GM12878 (cell line): ENCODE data around the gene TRPM3. TPM values are rescaled to one million over a fixed set of nuclear protein-coding genes. Genes with fewer than 3 reads are reported as not detected.

Experiments
- ATAC-seq: fragments of 200-7000 bp; cut with Tn5 transposase; 3 replicates; pipeline ENCODE4 v1.9.1; 2020; ENCODE audit warnings: mild to moderate bottlenecking, moderate library complexity
- BruUV-seq: library from RNA; stranded (reverse); fragments of 400-500 nt; replicated peaks from 2 replicates; lab custom pipeline; 2021; lab: Mats Ljungman, UMichigan
- CTCF ChIA-PET: fragments of 300-600 bp; sonication (Branson Sonifier 250); formaldehyde crosslinking; extraction: SDS; loops from one replicate; lab custom pipeline; 2021; ENCODE audit warnings: inconsistent platforms; lab: Yijun Ruan, JAX
- POLR2A ChIA-PET: fragments of 350-600 bp; formaldehyde crosslinking; extraction: SDS; loops from one replicate; lab custom pipeline; 2021; ENCODE audit warnings: inconsistent platforms; lab: Charles Lee
- RAD21 ChIA-PET: fragments of 300-600 bp; sonication (Branson Sonifier 250); formaldehyde crosslinking; loops from one replicate; lab custom pipeline; 2023; ENCODE audit warnings: antibody characterized with exemption; ENCODE audit not compliant: unreplicated experiment; lab: Charles Lee
- SMC1A ChIA-PET: fragments of 300-600 bp; sonication (Branson Sonifier 250); formaldehyde crosslinking; loops from one replicate; lab custom pipeline; 2023; ENCODE audit not compliant: unreplicated experiment, uncharacterized antibody; lab: Charles Lee
- DNase-seq: peaks from one replicate; pipeline ENCODE4 v3.0.0-alpha.2; 2011; ENCODE audit warnings: low read depth, low spot score
- FAIRE-seq: peaks from 3 replicates; lab custom pipeline; 2011; peaks lifted over from hg19 to GRCh38; lab: Jason Lieb, UNC
- H2AFZ ChIP-seq: 2 replicates; pipeline ENCODE4 v1.6.0; 2011; ENCODE audit warnings: low read depth, low read length, control low read depth; ENCODE audit not compliant: control insufficient read depth
- H3K27ac ChIP-seq: 2 replicates; pipeline ENCODE4 v1.5.1; 2011; ENCODE audit warnings: control low read depth; ENCODE audit not compliant: control insufficient read depth, insufficient read depth
- H3K27me3 ChIP-seq, 2 experiments: replicated peaks in 1 of 2; 2 replicates each; pipeline versions ENCODE4 v1.6.0 to v1.6.1; 2011; ENCODE audit warnings: low read length in 1 of 2; ENCODE audit not compliant: control insufficient read depth in 2 of 2, insufficient read depth in 2 of 2
- H3K36me3 ChIP-seq, 2 experiments: 2 replicates each; pipeline ENCODE4 v1.5.1; 2011; ENCODE audit warnings: low read length in 1 of 2; ENCODE audit not compliant: control insufficient read depth in 2 of 2, insufficient read depth in 2 of 2
- H3K4me1 ChIP-seq: 2 replicates; pipeline ENCODE4 v1.6.1; 2011; ENCODE audit warnings: mild to moderate bottlenecking, low read length, moderate library complexity, mixed read lengths; ENCODE audit not compliant: control insufficient read depth, insufficient read depth
- H3K4me2 ChIP-seq: 2 replicates; pipeline ENCODE4 v1.6.0; 2011; ENCODE audit warnings: control low read depth; ENCODE audit not compliant: control insufficient read depth, insufficient read depth
- H3K4me3 ChIP-seq: fragments of 200-600 bp; sonication (generic); 2 replicates; pipeline ENCODE4 v1.5.1; 2016
- H3K79me2 ChIP-seq: 2 replicates; pipeline ENCODE4 v1.6.0; 2011; ENCODE audit warnings: low read length; ENCODE audit not compliant: control insufficient read depth, insufficient read depth
- H3K9ac ChIP-seq: 2 replicates; pipeline ENCODE4 v1.8.0; 2011; ENCODE audit warnings: low read length, control low read depth, mixed read lengths; ENCODE audit not compliant: control insufficient read depth, insufficient read depth
- H3K9me3 ChIP-seq: replicated peaks from 3 replicates; pipeline ENCODE4 v1.5.1; 2011; ENCODE audit warnings: mild to moderate bottlenecking, low read length; ENCODE audit not compliant: control insufficient read depth, insufficient read depth
- H4K20me1 ChIP-seq: 2 replicates; pipeline ENCODE4 v1.6.0; 2011; ENCODE audit not compliant: control insufficient read depth, insufficient read depth
- CHD1 ChIP-seq: IDR thresholded peaks from 2 replicates; pipeline ENCODE4 v1.6.1; 2012; ENCODE audit warnings: low read depth, low read length, improper control_type of control experiment
- CHD2 ChIP-seq: IDR thresholded peaks from 2 replicates; pipeline ENCODE4 v1.6.1; 2011; ENCODE audit warnings: low read depth, low read length, improper control_type of control experiment, borderline replicate concordance
- ETV6 ChIP-seq, 2 experiments: fragments of 450-650 bp in 1 of 2; IDR thresholded peaks in 1 of 2; conservative IDR thresholded peaks in 1 of 2; 2 replicates each; pipeline ENCODE4 v1.6.1; 2014; ENCODE audit warnings: antibody characterized with exemption in 1 of 2, borderline replicate concordance in 1 of 2, low read depth in 1 of 2, mild to moderate bottlenecking in 1 of 2, moderate library complexity in 1 of 2
- IKZF2 ChIP-seq, 2 experiments: fragments of 450-650 bp; IDR thresholded peaks; 2 replicates each; pipeline ENCODE4 v1.6.1; 2017; ENCODE audit warnings: mild to moderate bottlenecking in 2 of 2, moderate library complexity in 2 of 2
- IRF3 ChIP-seq: fragments of 450-650 bp; IDR thresholded peaks from 2 replicates; pipeline ENCODE4 v1.6.1; 2014; ENCODE audit warnings: mild to moderate bottlenecking
- IRF5 ChIP-seq: fragments of 450-650 bp; IDR thresholded peaks from 2 replicates; pipeline ENCODE4 v1.6.1; 2017; ENCODE audit warnings: borderline replicate concordance
- LARP7 ChIP-seq: fragments of 450-650 bp; IDR thresholded peaks from 2 replicates; pipeline ENCODE4 v1.6.1; 2017; ENCODE audit warnings: mild to moderate bottlenecking
- MEF2A ChIP-seq: IDR thresholded peaks from 2 replicates; pipeline ENCODE4 v1.6.1; 2011; ENCODE audit warnings: low read depth, mild to moderate bottlenecking, low read length, moderate library complexity; ENCODE audit not compliant: insufficient read depth
- MYC ChIP-seq: IDR thresholded peaks from 2 replicates; pipeline ENCODE4 v1.6.1; 2011; ENCODE audit warnings: mild to moderate bottlenecking, low read length, moderate library complexity, inconsistent platforms; ENCODE audit not compliant: insufficient read depth, insufficient replicate concordance, insufficient read length, severe bottlenecking
- NBN ChIP-seq: fragments of 450-650 bp; IDR thresholded peaks from 2 replicates; pipeline ENCODE4 v1.6.1; 2016
- SMARCA5 ChIP-seq: fragments of 450-650 bp; IDR thresholded peaks from 2 replicates; pipeline ENCODE4 v1.6.1; 2017; ENCODE audit warnings: mild to moderate bottlenecking
- SPI1 ChIP-seq: IDR thresholded peaks from 2 replicates; pipeline ENCODE4 v1.6.1; 2011; ENCODE audit warnings: low read depth, mild to moderate bottlenecking, low read length, moderate library complexity, borderline replicate concordance; ENCODE audit not compliant: insufficient read depth
- SUZ12 ChIP-seq: fragments of 200-600 bp; sonication (generic); IDR thresholded peaks from one replicate; pipeline ENCODE4 v1.6.1; 2018; ENCODE audit warnings: antibody characterized with exemption, mild to moderate bottlenecking; ENCODE audit not compliant: unreplicated experiment
- ZNF592 ChIP-seq: fragments of 450-650 bp; IDR thresholded peaks from 2 replicates; pipeline ENCODE4 v1.6.1; 2017; ENCODE audit warnings: mild to moderate bottlenecking, moderate library complexity
- ZSCAN29 ChIP-seq: fragments of 450-650 bp; IDR thresholded peaks from 2 replicates; pipeline ENCODE4 v1.6.1; 2017; ENCODE audit warnings: mild to moderate bottlenecking, moderate library complexity
- in situ Hi-C: fragments of 300-500 bp; cut with MboI; formaldehyde crosslinking; loops from 9 replicates; pipeline ENCODE4 v1.14.3; 2018; ENCODE audit warnings: mixed read lengths
- intact Hi-C: fragments of 100-400 bp; cut with micrococcal nuclease; formaldehyde crosslinking; loops from one replicate; pipeline ENCODE4 v1.14.2; 2022; ENCODE audit not compliant: unreplicated experiment
- polyA plus RNA-seq, 11 experiments: library from polyadenylated mRNA; depleted of rRNA in 4 of 11; unstranded in 6 of 11; stranded (reverse) in 5 of 11; fragments of >200 nt; fragmentation: Nextera tagmentation in 4 of 11; fragmentation: Illumina TruSeq in 1 of 11; extraction: Ambion mirVana in 4 of 11; extraction: Trizol in 1 of 11; gene quantifications; 1 replicate in 1 of 11; 2 replicates in 10 of 11; pipeline versions ENCODE4 v1.2.1 to v1.2.3, GENCODE V29; 2011 to 2016; ENCODE audit warnings: inconsistent platforms in 2 of 11, missing spikeins in 2 of 11, low read depth in 1 of 11
- total RNA-seq, 4 experiments: library from RNA; depleted of rRNA in 3 of 4; stranded (reverse); fragments of >200 nt in 3 of 4; fragmentation: Illumina TruSeq in 1 of 4; extraction: Trizol in 1 of 4; gene quantifications; 2 replicates each; pipeline versions ENCODE4 v1.2.1 to v1.2.3, GENCODE V29; 2013 to 2021

The TRPM3 gene
- total and polyA plus RNA-seq, 10 of the 15 experiments (the other 5 are each of a cell fraction or from before 2014, with no cell fraction given) = not detected

GRCh38 chr9:70534471-70534870 lies 587.0 kb downstream of the TRPM3 start:
- Histone ChIP-seq H4K20me1 (no peaks in the 10 kb centered on the region), H3K4me2 (no peak overlapping the region), H3K36me3 (no peaks in the 10 kb centered on the region), H3K4me1 (no peaks in the 10 kb centered on the region), H3K27me3 (no peaks in the 10 kb centered on the region), H3K79me2 (no peaks in the 10 kb centered on the region), H3K9me3 (no peaks in the 10 kb centered on the region), H3K4me3 (no peak overlapping the region), H2AFZ (no peak overlapping the region), H3K9ac (no peak overlapping the region), H3K27ac (no peak overlapping the region)
- FAIRE-seq = no peak
- no peak for ATAC-seq
- RAD21 ChIA-PET = no interaction called here
- POLR2A ChIA-PET = interaction anchor here (1.0 kb wide), 1 partner anchor 17 kb away, joined by 3 read pairs; no protein-coding TSS in a partner anchor
- CTCF ChIA-PET = no interaction called here
- SMC1A ChIA-PET = interaction anchor here (0.8 to 2.7 kb wide), 5 partner anchors 9 to 49 kb away, joined by 3 to 10 read pairs (median 3); no protein-coding TSS in a partner anchor
- intact Hi-C loops (no loop called here), in situ Hi-C loops (no loop called here)
- BruUV-seq = no TSS peak
- DNase-seq = no peak
- no peak for TF ChIP-seq ZNF592
- no peak for TF ChIP-seq IKZF2 (IDR thresholded peaks at IDR 0.05)
- TF ChIP-seq IRF5 = no peak
- no peak for TF ChIP-seq SMARCA5
- TF ChIP-seq ETV6 (conservative IDR thresholded peaks at IDR 0.05 in 1 of 2, IDR thresholded peaks at IDR 0.05 in 1 of 2; ENCODE audit: borderline replicate concordance in 1 of 2, low read depth in 1 of 2) = no peak
- TF ChIP-seq CHD1 = no peak
- TF ChIP-seq IRF3 = no peak
- TF ChIP-seq NBN = no peak
- no peak for TF ChIP-seq ZSCAN29
- no peak for TF ChIP-seq CHD2
- no peak for TF ChIP-seq LARP7
- no peak for TF ChIP-seq MEF2A
- TF ChIP-seq SUZ12 = no peak
- no peak for TF ChIP-seq MYC
- TF ChIP-seq SPI1 = no peak
